ENCODE data around the gene KCNMB1. TPM values are rescaled to one million over a fixed set of nuclear protein-coding genes. Genes with fewer than 3 reads are reported as not detected.

Gene KCNMB1
- total RNA-seq, 1 experiment from 2014 or later: not detected

DNA sequence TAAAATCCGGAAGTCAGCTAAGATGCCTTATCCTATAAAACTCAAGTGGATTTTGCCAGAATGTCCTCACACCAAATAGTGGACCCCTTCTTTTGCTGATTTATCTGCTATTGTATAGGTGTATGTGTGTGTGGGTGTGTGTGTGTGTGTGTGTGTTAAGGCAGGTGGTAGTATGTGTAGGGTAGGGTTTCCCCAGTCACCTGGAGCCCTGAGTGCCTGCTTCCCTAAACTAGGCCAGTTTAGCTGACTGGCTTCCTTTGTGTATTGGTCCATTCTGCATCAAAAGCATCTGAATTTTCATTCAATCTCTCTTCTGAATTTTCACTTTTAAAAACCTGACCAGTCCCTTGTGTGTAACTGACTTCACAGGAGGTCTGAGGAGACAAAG is 49.4 kb downstream of the KCNMB1 start:
- DNase-seq (ENCODE audit: low read depth): no peak

DNA sequence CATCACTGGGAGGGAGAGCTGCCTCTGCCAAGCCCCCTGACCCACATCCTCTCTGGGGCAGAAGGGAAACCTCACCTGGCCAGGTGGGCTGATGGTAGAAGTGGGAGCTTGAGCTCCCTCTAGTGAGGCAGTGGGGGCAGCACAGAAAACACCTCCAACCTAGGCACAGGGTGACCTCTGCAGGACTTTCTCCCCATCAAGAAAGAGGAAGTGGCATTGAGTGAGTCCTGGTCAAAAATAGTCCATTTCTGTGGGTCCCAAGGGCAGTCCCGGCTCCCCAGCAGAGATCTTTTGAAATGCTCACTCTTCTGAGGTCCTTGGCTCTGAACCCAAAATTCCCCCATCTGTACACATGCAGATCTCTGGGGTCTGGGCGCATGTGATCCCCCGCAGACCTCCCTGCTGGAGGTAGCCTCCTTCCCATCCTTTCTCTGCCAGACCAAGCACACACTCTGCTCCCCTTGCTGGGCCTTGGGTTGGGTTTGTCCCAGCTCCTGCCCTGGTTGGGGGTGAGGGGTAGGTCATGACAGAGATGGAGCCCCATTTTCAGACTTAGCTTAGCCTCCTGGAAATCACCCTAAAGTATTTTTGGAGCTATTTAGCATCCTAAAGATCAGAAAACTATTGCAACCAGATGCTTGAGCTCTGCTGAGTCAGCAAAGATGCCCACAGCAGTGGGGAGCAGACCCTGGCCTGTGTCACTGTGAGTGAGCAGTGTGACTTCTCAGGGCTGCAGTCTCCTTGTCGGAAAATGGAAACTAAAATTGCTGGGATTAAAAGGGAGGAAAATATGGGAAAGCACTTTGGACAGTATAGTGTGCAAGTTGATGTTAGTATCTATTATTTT is 50.0 kb downstream of the KCNMB1 start:
- DNase-seq (ENCODE audit: low read depth): no peak

DNA sequence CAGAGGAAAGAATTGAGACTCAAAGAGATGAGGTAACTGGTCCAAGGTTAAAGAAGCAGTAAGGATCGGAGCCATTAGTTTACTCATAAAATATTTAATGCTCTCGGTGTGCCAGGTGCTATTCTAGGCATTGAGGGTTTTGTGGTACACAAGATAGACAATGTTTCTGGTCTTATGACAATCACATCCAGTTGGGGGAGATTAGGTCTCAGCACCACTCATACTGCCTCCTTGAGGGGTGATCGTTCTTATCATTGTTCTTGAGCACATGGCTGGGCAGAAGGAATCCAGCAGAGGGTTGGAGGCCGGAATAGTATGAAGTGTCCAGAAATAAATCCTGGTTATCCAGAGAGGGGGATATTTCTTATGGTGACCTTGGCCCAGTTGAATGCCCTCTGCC is 50.9 kb downstream of the KCNMB1 start:
- no peak for DNase-seq (ENCODE audit: low read depth)

DNA sequence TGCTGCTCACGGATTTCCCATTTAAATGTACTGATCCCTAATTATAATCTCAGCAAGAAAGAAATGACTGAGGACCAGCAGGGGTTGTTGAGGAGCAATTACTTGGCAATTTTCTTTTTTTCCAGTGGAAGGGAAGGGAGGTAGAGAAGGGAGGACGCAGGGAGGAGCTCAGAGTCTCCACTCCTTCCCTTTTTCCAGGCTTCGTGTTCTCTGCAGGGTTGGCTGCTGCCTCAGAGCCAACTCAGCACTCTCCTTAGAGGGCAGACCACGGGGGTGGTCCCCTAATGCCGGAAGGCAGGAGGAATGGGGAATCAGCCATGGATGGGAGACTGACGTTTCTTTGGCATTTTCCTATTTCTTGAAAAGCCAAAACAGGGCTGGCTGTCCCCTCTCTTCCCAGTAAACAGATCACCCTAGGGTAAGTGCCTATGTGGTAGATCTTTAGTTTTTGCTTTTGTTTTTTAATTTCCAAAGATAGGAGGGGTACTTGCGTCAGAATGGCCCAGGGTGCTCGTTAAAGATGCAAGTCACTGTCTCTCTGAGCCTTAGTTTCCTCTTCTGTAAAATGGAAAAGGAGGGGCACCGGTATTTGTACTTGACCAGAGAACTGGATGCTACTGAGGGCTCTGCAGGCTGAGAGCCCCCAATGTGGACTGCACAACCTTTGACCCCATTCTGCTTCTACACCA is 52.0 kb downstream of the KCNMB1 start:
- DNase-seq (ENCODE audit: low read depth): no peak

DNA sequence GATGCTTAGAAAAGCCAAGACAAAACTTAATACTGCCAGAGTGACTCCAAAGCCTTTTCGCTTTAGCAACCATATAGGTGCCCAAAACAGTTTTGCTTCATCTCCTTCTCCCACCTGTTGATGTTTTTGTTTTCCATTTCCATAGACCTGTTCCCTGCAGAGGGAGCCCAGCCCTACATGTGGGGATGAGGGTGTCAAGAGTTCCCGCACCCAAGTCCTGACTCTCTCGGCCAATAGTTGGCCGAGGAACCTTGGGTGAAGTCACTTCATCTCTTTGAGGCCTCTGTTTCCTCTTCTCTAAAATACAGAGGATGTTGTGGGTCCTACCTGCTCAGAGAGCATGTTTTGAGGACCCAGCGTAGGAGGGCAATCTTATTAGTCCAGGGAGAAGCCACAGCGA is 53.1 kb downstream of the KCNMB1 start:
- DNase-seq (ENCODE audit: low read depth): no peak

DNA sequence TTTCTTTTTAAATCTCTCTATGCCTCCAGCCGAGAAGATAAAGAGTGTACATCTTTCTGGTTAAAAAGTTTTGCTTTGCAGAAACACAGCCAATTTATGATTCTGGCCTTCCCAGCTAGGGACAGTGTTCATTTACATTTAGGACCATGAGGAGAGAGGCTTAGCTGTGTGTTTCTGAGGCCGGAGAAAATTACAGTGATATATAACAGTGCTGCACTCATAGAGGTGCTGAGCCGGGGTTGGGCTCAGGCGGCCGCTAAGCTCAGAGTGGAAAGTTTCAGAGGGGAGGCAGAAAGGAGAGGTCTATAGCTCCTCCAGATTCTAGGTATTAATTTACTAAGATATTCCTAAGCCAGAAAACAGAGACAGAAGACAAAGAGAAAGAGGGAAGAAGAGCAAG is 54.5 kb downstream of the KCNMB1 start:
- DNase-seq (ENCODE audit: low read depth): no peak

DNA sequence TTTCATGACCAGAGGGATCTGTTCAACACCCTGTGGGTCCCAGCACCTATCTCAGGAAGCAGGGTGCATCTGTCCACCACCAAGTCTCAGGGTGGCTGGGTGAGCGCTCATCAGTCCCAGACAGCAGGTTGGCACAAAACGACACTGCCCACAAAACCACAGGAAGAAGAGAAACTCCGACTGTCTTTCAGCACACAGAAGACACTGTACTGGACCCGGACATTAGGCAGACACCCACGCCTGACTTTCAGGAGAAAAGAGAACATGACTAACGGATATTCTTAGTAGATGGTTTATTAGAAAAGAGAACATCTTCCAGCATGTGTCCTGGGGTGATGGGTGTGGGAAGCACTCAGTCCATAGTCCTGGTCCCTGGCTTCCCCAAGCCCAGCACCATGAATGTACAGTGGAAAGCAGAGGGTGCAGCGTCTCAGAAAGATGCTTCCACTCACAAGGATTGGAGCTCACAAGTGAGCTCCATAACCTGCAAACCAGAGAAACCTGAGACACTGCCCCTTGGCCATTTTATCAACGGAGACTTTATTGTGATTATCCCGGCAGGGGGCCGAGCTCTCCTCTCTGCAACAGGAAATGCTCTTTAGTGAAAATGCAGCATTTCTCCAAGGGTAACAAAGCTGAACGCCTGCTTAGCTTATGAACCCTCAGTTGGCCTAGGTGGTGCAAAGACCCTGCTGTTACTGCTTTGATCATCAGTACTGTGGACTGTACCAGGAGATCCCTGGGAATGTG is 55.8 kb downstream of the KCNMB1 start:
- peak; percentile 49 for DNase-seq (ENCODE audit: low read depth)

DNA sequence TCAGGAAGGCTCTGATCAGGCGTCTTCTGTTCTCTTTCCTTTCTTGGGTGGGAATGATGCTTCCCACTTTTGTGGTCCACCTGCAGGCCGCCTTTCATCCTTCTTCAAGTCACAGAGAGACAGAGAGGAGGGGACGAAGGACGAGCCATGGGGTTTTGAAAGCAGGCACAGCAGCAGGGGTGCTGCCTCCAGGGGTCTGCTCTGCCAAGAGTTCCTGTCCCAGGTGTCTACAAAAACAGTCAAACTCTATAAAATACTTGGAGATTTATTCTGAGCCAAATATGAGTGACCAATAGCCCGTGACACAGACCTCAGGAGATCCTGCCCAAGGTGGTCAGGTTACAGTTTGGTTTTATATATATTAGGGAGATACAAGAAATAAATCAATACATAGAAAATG is 57.1 kb downstream of the KCNMB1 start:
- DNase-seq (ENCODE audit: low read depth): no peak

DNA sequence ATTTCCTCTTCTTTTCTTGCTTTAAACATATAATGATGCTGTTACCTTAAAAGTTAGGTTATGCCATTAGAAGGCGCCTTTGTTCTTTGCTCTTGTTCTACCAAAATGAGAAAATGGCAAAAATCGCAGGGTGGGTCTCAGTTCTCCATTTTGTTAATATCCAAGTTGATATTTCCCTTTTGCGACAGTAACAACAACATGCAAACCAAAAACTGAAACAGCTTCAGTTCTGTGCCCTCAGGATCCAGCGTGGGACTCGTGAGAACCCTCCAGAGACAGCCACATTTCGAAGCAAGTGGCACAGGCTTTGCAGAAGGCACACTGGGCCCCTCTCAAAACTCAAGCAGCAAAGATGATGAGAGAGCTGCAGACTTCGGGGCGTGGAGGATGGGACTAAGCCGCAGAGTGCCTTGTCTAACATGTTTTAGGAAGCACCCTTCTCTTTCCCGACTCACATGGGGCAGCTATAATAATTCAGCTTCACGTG is 58.6 kb downstream of the KCNMB1 start:
- DNase-seq (ENCODE audit: low read depth): no peak

DNA sequence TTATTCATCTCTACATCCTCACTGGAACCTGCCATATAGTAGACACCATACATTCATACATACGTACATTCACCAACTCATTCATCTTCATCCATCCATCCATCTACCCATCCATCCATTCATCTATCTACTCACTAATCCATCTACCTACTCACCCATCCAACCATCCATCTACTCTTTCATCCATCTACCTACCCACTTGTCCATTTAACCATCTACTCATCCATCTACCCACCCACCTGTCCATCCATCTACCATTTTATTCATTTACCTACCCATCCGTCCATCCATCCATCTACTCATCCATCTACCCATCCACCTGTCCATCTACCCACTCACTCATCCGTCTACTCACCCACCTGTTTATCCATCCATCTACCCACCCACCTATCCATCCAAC is 59.6 kb downstream of the KCNMB1 start:
- no peak for DNase-seq (ENCODE audit: low read depth)

DNA sequence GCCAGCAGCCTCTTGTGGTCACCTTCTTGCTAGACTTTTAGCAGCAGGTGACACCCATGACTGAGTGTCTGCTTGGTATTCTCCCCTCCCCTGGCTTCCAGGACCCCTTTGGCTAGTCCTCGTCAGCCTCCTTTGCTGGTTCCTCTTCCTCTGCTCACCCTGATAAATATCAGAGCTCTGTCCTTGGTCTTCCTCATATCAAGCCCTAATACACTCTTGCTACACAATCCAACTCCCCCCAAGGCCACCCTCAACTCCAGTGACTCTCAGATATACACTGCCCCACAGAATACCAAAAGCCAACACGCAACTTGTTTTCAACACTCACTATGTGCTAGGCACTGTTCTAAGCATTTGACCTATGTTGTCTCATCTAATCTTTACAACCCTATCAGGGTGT is 61.3 kb downstream of the KCNMB1 start:
- no peak for DNase-seq (ENCODE audit: low read depth)

DNA sequence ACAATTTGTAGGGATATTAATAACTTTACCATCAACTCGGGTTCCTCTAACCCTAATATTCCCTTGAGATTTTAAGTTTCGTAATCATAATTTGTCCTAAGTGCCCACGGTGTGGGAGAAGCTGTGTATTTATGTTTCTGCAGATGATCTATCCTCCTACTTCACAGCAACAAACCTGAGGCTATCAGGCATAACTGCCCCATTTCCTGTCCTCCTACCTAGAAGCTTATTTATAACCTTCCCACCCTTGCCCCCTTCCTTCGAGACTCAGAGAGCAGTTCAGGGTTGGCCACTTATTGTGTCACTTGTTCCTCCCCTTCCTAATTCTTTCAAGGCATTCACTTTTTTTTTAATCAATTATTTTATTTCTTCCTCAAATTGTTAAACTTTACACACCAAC is 62.0 kb downstream of the KCNMB1 start:
- no peak for DNase-seq (ENCODE audit: low read depth)

Other genes starting within 250 kb of the KCNMB1 start
- gene C5orf58, start 156.4 kb downstream of the KCNMB1 start, total RNA-seq (2014; rRNA removed; shearing (Covaris generic)): 0.68 TPM in 1 of 2 replicates, not detected in the other
- 0.59 and 2.5 TPM in 2 replicates for gene LCP2, start 91.6 kb downstream of the KCNMB1 start, total RNA-seq (2014; rRNA removed; shearing (Covaris generic))
- not detected in 2 replicates for gene KCNIP1, start 114.7 kb upstream of the KCNMB1 start, total RNA-seq (2014; rRNA removed; shearing (Covaris generic))